ENCODE data around the gene CHID1. TPM values are rescaled to one million over a fixed set of nuclear protein-coding genes. Genes with fewer than 3 reads are reported as not detected.

CHID1 gene
- total RNA-seq, 6 donors from 2014 or later: 34.6 to 144 (median 59.1) TPM

GRCh38 chr11:923691-924405 lies 13.2 kb upstream of the CHID1 start:
- H3K27ac ChIP-seq: peak overlapping the region in 3 of 4 donors; percentile 96 to 97 (median 96)
- TF ChIP-seq EP300 (IDR thresholded peaks at IDR 0.05) (no peak), POLR2A (IDR thresholded peaks at IDR 0.05) (no peak), POLR2AphosphoS5 (IDR thresholded peaks at IDR 0.05) (no peak), CTCF (IDR thresholded peaks at IDR 0.05) (no peak)
- DNase-seq: no peak
- peaks cover 27 to 37% (median 31%) of the 10 kb centered on the region in 4 donors for H3K4me1 ChIP-seq
- no peaks in the 10 kb centered on the region for H3K36me3 ChIP-seq
- 88 to 96% methylated on average over 16 to 19 of the region's 19 CpGs for WGBS, 2 donors
- no peak for ATAC-seq (ENCODE audit: low FRiP score in 2 of 2)
- no peaks in the 10 kb centered on the region for H3K9me3 ChIP-seq
- H3K27me3 ChIP-seq: no peaks in the 10 kb centered on the region
- H3K4me3 ChIP-seq: no peak overlapping the region

- DNase-seq: no peak
- peaks cover 9 to 20% (median 14%) of the 10 kb centered on the region in 4 donors for H3K4me1 ChIP-seq
- H3K9me3 ChIP-seq: no peaks in the 10 kb centered on the region
Observed at GRCh38 chr11:921921-922678, 11.5 kb upstream of the CHID1 start.

GRCh38 chr11:917426-917825 lies 6.8 kb upstream of the CHID1 start:
- H3K4me3 ChIP-seq: no peak overlapping the region
- peak in 1 of 2 donors; percentile 67 for DNase-seq
- WGBS, 2 donors: 84 to 89% methylated on average over 5 to 8 of the region's 8 CpGs
- TF ChIP-seq POLR2AphosphoS5 (IDR thresholded peaks at IDR 0.05) (no peak), EP300 (IDR thresholded peaks at IDR 0.05) (no peak), CTCF (IDR thresholded peaks at IDR 0.05) (no peak), POLR2A (IDR thresholded peaks at IDR 0.05) (no peak)
- no peak overlapping the region for H3K27ac ChIP-seq
- H3K36me3 ChIP-seq: no peaks in the 10 kb centered on the region
- H3K9me3 ChIP-seq: no peaks in the 10 kb centered on the region
- no peaks in the 10 kb centered on the region for H3K27me3 ChIP-seq
- no peak for ATAC-seq (ENCODE audit: low FRiP score in 2 of 2)
- peaks cover 0 to 3% (median 0%) of the 10 kb centered on the region in 4 donors for H3K4me1 ChIP-seq

More at GRCh38 chr11:921921-922678, 11.5 kb upstream of the CHID1 start:
- TF ChIP-seq POLR2AphosphoS5 (IDR thresholded peaks at IDR 0.05) (no peak), EP300 (IDR thresholded peaks at IDR 0.05) (no peak), CTCF (IDR thresholded peaks at IDR 0.05) (no peak)
- Histone ChIP-seq H3K36me3 (no peaks in the 10 kb centered on the region), H3K4me3 (no peak overlapping the region), H3K27ac (no peak overlapping the region), H3K27me3 (no peaks in the 10 kb centered on the region)
- no peak for ATAC-seq (ENCODE audit: low FRiP score in 2 of 2)
- 86% methylated on average over 15 of the region's 15 CpGs; no CpG with 5 or more reads in 1 of the 2 donors for WGBS, 2 donors

GRCh38 chr11:914747-915501 lies 4.3 kb upstream of the CHID1 start:
- DNase-seq: peak; percentile 57 to 88
- 72 to 75% methylated on average over 13 to 21 of the region's 21 CpGs for WGBS, 2 donors
- TF ChIP-seq POLR2AphosphoS5 (IDR thresholded peaks at IDR 0.05) (peak in 1 of 2 donors; percentile 21), CTCF (IDR thresholded peaks at IDR 0.05) (no peak), POLR2A (IDR thresholded peaks at IDR 0.05) (peak in 1 of 4 donors; percentile 51)
- Histone ChIP-seq H3K27me3 (no peaks in the 10 kb centered on the region), H3K27ac (peak overlapping the region; percentile 32 to 66 (median 54)), H3K4me1 (peaks cover 7 to 16% (median 11%) of the 10 kb centered on the region in 4 donors), H3K36me3 (no peaks in the 10 kb centered on the region), H3K4me3 (peak overlapping the region in 1 of 4 donors; percentile 9), H3K9me3 (no peaks in the 10 kb centered on the region)
- ATAC-seq (ENCODE audit: low FRiP score in 2 of 2): peak; percentile 13 to 64

All from upper lobe of left lung (tissue), 6 donors.